ENCODE data around the gene IGFLR1.

DNA sequence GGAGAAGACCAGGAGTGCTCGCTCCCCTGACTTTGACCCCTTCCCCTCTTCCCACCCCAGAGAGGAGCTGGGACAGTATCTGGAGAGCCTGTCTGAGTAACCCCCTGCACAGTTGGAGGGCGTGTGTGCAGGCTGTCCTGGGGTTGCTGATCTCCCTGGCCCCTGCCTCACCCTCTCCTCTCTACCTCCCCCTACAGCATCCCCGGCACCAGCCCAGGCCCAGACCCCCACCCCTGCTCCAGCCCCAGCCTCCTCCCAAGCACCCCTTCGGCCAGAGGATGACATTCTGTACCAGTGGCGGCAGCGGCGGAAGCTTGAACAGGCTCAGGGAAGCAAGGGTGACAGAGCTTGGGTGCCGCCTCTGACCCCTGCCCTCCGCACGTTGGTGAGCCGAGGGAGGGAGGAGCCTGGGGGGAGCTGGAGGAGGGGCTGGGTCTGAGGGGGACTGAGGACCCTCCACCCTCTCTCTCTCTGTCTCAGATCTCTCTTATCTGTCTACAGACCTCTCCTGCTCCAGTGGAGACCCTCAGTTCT is 24.4 kb upstream of the IGFLR1 start:
- TF ChIP-seq, protein P1, sequence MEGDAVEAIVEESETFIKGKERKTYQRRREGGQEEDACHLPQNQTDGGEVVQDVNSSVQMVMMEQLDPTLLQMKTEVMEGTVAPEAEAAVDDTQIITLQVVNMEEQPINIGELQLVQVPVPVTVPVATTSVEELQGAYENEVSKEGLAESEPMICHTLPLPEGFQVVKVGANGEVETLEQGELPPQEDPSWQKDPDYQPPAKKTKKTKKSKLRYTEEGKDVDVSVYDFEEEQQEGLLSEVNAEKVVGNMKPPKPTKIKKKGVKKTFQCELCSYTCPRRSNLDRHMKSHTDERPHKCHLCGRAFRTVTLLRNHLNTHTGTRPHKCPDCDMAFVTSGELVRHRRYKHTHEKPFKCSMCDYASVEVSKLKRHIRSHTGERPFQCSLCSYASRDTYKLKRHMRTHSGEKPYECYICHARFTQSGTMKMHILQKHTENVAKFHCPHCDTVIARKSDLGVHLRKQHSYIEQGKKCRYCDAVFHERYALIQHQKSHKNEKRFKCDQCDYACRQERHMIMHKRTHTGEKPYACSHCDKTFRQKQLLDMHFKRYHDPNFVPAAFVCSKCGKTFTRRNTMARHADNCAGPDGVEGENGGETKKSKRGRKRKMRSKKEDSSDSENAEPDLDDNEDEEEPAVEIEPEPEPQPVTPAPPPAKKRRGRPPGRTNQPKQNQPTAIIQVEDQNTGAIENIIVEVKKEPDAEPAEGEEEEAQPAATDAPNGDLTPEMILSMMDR (IDR thresholded peaks at IDR 0.05), result no peak
- no peak for TF ChIP-seq POLR2A (IDR thresholded peaks at IDR 0.05)
